Ishikawa (cell line): ENCODE measurements around the gene SLC6A19.

Source experiments
- CEBPB ChIP-seq: IDR thresholded peaks from 2 replicates; pipeline ENCODE4 v1.6.1; 2012
- EGR1 ChIP-seq: IDR thresholded peaks from 2 replicates; pipeline ENCODE4 v1.6.1; 2012
- EP300 ChIP-seq: IDR thresholded peaks from 2 replicates; pipeline ENCODE4 v1.6.1; 2012; ENCODE audit warnings: borderline replicate concordance
- NFIC ChIP-seq: IDR thresholded peaks from 2 replicates; pipeline ENCODE4 v1.6.1; 2012
- RAD21 ChIP-seq: IDR thresholded peaks from 2 replicates; pipeline ENCODE4 v1.6.1; 2012; ENCODE audit warnings: low read depth
- TCF12 ChIP-seq: IDR thresholded peaks from 2 replicates; pipeline ENCODE4 v1.6.1; 2012; ENCODE audit warnings: low read depth
- ZBTB7A ChIP-seq: IDR thresholded peaks from 2 replicates; pipeline ENCODE4 v1.6.1; 2012; ENCODE audit warnings: low read depth
- TF ChIP-seq, protein P1 (sequence below): IDR thresholded peaks from 2 replicates; pipeline ENCODE4 v1.6.1; 2012

GRCh38 chr5:1152771-1153282, 48.6 kb upstream of the SLC6A19 start:
- TF ChIP-seq EP300 (no peak), CEBPB (no peak), NFIC (no peak), EGR1 (no peak), RAD21 (no peak), ZBTB7A (0 out of 2 replicates have a peak, but pooled peaks have one; percentile 41), TCF12 (no peak)
- TF ChIP-seq, protein P1, sequence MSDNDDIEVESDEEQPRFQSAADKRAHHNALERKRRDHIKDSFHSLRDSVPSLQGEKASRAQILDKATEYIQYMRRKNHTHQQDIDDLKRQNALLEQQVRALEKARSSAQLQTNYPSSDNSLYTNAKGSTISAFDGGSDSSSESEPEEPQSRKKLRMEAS = no peak
